GM19455 (cell line): ENCODE measurements around the gene GTSF1L.

Experiments
- ATAC-seq: cut with Tn5 transposase; IDR thresholded peaks from one replicate; pipeline ENCODE4 v1.9.1; 2021; ENCODE audit not compliant: unreplicated experiment

The GTSF1L gene

GRCh38 chr20:43746344-43747137 lies 19.7 kb upstream of the GTSF1L start:
- ATAC-seq, result no peak

DNA sequence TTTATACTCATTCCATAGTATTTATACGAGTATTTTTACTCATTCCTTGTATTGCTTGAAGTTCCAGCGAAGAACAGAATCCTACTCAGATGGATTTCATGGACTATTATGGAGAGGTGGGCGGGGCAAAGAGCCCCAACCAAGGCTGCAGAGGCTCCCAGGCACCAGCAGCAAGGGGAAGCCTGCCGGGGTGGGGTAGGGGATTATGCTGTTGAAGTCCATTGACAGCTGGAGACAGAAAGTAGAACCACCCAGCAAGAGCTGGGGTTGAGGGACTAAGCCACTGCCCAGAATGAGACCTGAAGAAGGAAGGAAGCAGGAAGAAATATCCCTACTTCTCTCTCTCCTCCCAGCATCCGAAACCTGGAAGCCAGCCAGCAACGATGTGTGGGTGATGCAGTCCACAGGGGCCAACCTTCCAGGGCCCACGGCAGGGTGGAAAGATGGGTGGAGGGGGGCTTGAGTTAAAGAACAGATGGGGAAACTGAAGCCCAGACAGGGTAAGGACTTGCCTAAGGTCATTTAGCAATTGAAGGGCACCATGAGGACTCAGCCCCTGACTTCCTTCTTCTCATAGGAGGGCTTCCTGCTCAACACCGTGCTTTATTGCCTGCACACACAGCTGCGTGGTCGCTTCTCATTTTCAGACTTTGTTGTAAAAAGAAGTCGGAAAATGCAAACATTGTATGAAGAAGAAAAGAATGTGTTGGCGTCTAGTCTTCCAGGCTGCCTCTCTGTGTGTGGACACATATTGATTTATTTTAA lies 18.3 kb upstream of the GTSF1L start:
- no peak for ATAC-seq

- no peak for ATAC-seq
Observed at GRCh38 chr20:43744151-43744611, 17.4 kb upstream of the GTSF1L start.

- ATAC-seq, result no peak
Observed at GRCh38 chr20:43740642-43741041, 13.8 kb upstream of the GTSF1L start.

DNA sequence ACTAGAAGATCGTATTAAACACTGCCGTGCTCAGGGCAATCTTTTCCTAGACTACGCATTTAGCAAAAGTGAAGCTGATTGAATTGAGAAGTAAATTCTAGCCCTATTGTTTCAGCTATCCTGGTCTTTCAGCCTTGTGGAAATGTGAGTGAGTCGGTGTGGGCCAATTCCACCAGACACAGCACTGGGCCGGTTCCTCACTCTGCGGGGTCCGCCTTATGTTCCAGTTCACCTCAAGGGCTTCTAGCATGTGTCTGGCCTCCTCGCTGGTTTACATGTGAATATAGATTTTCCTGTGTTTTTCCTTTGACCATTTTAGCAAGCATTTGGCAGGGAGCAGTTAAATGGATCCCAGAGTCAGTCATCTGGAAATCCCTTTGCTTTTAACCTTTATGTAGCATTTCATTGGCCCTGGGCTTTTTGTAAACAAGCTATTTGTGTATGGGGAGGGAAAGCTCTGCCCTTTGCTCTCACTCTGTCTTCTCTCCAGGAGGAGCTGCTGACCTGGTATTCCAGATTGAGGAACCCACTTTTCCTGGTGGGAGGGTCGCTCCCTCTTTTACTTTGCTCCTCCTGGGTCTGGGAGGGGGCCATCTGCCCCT lies 12.4 kb upstream of the GTSF1L start:
- no peak for ATAC-seq

- no peak for ATAC-seq
Observed at GRCh38 chr20:43737925-43738324, 11.1 kb upstream of the GTSF1L start.

- ATAC-seq, result no peak
Observed at GRCh38 chr20:43736588-43737158, 9.9 kb upstream of the GTSF1L start.

DNA sequence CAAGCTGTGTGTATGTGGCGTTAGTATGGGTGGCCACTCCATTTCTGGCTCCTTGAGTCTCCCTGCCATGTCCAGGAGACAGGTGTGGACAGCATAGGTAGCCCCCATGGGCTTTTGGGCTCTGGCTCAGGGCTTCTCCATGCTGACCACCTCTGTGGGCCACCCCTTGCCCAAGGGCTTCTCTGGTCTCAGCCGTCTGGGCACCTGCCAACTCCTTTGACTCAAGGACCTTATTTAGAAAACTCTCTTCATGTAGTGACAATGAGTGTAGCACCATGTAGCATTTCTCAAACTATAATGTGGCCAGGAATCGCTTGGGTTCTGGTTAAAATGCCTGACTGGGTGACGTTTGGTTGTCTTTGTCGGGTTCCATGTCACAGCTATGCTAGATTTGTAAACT lies 5.1 kb upstream of the GTSF1L start:
- ATAC-seq, result no peak

GRCh38 chr20:43731469-43731868 lies 4.7 kb upstream of the GTSF1L start:
- ATAC-seq, result no peak

DNA sequence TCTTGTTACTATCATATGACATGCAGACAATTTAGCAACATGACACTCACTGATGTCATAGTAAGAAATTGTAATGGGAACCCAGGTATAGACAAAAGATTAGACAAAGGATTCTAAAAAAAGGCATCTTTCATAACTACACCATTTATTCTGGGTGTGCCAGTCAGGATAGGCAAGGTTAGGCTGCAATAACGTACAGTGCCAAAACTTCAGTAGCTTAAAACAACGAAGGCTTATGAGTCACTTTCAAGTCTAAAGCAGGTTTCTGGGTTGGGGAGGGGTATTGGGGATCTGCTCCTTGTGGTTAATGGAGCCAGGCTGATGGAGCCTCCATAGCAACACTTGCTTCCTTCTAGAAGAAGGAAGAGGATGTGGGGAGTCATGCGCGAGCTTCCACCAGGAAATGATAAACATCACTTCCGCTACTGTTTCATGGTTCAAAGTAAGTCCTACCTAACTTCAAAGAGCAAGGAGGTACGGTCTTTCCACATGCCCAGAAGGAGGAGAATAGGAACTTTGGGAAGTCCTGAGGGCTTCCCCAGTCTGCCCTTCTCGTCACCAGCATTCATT lies 2.0 kb upstream of the GTSF1L start:
- no peak for ATAC-seq

GRCh38 chr20:43727980-43728590 lies 1.3 kb upstream of the GTSF1L start:
- no peak for ATAC-seq

DNA sequence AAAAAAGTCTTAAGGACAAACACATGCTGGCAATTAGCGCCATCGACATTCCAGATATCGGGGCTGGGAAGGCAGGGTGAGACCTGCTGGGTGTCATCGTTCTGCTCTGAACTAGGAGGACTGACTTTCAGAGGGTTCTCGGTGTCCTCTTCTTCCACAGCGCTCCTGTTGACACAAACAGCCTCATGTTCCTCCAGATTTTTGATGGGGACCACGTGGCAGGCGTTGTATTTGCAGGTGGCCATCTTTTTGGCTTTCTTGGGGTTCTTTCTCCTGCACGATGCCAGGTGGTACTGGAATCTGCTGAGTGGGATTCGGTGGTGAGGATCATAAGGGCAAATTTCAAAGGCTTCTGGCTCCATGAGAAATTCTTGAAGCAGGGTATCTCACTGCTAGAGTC lies 469 bp downstream of the GTSF1L start:
- no peak for ATAC-seq

DNA sequence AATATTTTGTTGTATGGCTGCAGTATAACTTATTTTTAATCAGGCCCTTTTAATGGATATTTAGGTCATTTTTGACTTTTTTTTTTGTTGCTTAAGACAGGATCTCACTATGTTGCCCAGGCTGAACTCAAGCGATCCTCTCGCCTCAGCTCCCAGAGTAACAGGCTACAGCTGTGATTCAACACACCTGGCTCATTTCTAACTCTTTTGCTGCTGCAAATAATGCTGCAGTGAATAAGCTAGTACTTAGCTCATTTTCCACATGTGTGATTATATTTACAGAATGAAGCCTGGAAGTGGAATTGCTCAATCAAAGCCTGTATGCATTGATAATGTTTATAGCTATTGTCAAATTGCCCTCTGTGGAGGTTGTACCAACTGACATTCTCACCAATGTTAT lies 1.1 kb downstream of the GTSF1L start:
- ATAC-seq, result no peak

DNA sequence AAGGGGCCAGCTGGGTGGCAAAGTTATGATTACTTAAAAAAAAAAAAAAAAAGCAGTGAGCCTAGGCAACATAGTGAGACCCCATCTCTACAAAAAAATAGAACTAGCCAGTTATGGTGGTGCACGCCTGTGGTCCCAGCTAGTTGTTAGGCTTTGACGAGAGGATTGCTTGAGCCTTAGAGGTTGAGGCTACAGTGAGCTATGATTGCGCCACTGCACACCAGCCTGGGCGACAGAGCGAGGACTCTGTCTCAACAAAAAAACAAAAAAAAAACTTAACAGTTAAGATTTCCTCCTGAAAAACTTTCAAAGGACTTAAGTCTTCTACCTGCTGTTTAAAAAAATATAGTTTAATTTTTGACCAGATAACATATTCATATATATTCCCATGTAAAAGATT lies 2.4 kb downstream of the GTSF1L start:
- no peak for ATAC-seq

GRCh38 chr20:43723735-43724134 lies 3.1 kb downstream of the GTSF1L start:
- ATAC-seq, result no peak

DNA sequence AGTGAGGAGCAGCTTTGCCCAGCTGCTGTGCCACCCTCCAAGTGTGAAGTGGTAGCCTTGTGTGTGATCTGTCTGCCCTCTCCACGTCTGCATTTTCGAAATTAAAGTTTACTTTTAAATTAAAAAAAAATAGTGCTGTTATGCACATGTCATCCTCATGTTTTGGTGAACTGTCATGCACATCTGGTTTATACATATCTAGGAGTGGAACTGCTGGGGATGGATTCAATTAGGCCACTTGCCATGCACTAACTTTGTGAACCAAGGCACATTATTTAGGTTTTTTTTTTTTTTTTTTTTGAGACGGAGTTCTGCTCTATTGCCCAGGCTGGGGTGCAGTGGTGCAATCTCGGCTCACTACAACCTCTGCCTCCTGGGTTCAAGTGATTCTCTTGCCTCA lies 3.6 kb downstream of the GTSF1L start:
- no peak for ATAC-seq

DNA sequence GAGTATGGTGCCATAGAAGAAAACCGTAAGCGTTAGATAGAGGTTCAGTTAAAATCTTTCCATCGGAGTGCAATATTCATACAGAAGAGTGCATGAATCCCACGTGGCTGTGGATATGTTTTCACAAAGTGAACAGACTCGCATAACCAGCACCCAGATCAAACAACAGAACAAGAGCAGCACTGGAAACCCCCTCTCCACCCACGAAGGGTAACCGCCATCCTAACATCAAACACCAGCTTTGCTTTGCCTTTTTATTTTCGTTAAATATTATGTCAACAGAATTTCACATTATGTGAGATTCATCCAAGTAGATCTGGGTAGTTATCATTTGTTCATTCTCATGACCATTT lies 4.7 kb downstream of the GTSF1L start:
- ATAC-seq, result no peak

GRCh38 chr20:43721429-43722152 lies 5.2 kb downstream of the GTSF1L start:
- ATAC-seq, result no peak

DNA sequence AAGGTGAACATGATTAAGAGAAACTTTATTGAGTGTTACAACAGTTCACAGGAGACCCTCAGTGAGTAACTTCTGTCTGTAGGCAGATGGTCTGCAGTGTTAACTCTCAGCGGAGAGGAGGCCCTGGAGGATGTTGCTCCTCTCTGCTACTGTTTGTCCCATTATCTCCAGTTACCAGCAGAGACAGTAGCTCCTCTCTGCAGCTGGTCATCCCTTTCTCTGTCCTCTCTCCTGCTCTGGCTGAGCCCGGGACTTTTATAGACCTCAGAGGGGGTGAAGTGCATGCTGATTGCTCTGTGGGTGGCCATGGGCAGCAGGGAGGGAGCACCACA lies 5.7 kb downstream of the GTSF1L start:
- ATAC-seq, result no peak

DNA sequence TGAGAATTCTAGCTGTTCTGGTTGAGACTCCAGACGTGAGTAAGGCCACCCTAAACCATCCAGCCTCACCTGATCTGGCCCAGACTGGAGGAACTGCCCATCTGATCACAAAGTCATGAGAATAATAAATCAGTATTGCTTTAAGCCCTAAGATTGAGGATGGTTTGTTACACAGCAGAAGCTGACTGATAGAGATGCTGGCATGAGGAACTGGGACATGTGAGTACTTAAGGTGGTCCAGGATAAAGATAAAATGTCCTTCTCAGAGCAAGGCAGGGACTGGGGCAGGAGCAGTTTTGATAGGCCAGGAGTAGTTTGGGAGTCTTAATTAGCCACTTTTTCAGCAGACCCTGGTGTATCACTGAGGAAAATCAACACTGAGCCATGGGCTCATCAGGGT lies 6.8 kb downstream of the GTSF1L start:
- ATAC-seq, result no peak

DNA sequence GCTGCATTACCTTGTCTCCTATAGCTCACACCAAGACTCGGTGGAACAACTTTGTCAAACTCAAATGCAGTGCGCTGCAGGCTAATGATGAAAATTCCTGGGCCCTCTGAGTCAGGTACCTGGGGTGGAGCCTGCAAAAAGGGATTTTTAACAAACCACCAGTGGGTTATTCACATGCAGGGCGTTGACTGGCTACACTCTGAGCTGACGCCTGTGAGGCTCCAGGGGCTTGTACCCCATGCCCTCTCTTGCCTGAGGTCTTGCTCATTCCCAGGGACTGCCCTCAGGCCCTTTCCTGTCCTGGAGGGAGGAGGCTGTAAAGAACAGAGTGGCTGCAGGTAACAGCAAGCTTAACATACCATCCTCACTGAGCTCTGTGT lies 9.2 kb downstream of the GTSF1L start:
- no peak for ATAC-seq
